OCI-LY1 (cell line): ENCODE data around the gene OTOG.
A peak's percentile ranks its signal among the peaks of the same experiment; 100 is the strongest.

Experiments used
- EZH2 ChIP-seq: fragments of 200-600 bp; sonication (generic), shearing (Covaris generic); IDR thresholded peaks from 2 replicates; pipeline ENCODE4 v1.8.0; 2017; ENCODE audit warnings: borderline replicate concordance, mixed run types, mild to moderate bottlenecking, antibody characterized with exemption, low read length, moderate library complexity, mixed read lengths
- TF ChIP-seq, protein P1 (sequence below): fragments of 200-600 bp; sonication (generic), shearing (Covaris generic); IDR thresholded peaks from 2 replicates; pipeline ENCODE4 v1.5.1; 2017; ENCODE audit warnings: mild to moderate bottlenecking, antibody characterized with exemption, low read length, moderate library complexity, mixed read lengths

DNA sequence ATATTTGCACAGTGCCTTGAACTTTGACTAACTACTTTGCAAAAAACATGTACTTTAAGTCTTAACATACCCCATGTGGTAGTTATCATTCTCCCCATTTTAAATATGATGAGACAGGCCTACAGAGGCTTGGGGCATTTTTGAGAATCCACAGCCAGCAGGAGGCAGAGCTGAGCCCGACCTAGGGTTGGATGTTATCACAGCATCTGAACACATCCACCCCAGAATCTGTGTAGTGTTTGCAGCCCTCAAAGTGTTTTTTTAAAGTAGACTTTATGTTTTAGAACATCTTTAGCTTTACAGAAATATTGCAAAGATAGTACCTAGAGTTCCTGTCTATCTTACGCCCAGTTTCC is 17.6 kb downstream of the OTOG start:
- TF ChIP-seq, protein P1, sequence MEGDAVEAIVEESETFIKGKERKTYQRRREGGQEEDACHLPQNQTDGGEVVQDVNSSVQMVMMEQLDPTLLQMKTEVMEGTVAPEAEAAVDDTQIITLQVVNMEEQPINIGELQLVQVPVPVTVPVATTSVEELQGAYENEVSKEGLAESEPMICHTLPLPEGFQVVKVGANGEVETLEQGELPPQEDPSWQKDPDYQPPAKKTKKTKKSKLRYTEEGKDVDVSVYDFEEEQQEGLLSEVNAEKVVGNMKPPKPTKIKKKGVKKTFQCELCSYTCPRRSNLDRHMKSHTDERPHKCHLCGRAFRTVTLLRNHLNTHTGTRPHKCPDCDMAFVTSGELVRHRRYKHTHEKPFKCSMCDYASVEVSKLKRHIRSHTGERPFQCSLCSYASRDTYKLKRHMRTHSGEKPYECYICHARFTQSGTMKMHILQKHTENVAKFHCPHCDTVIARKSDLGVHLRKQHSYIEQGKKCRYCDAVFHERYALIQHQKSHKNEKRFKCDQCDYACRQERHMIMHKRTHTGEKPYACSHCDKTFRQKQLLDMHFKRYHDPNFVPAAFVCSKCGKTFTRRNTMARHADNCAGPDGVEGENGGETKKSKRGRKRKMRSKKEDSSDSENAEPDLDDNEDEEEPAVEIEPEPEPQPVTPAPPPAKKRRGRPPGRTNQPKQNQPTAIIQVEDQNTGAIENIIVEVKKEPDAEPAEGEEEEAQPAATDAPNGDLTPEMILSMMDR: peak; percentile 57
- TF ChIP-seq EZH2: no peak
